GM12864 (cell line): ENCODE measurements around the gene TGM2.

Experiments
- DNase-seq: peaks from one replicate; pipeline ENCODE4 v3.0.0-alpha.2; 2011; ENCODE audit warnings: low read depth
- H3K4me3 ChIP-seq: 2 replicates; pipeline ENCODE4 v1.5.1; 2011; ENCODE audit warnings: mild to moderate bottlenecking, low read depth, low read length, control low read depth
- TF ChIP-seq, protein P1 (sequence below): IDR thresholded peaks from 2 replicates; pipeline ENCODE4 v1.5.1; 2011; ENCODE audit warnings: low read depth, mild to moderate bottlenecking, moderate library complexity, low read length, control low read depth, inconsistent platforms; ENCODE audit errors: missing control alignments

Gene TGM2

DNA sequence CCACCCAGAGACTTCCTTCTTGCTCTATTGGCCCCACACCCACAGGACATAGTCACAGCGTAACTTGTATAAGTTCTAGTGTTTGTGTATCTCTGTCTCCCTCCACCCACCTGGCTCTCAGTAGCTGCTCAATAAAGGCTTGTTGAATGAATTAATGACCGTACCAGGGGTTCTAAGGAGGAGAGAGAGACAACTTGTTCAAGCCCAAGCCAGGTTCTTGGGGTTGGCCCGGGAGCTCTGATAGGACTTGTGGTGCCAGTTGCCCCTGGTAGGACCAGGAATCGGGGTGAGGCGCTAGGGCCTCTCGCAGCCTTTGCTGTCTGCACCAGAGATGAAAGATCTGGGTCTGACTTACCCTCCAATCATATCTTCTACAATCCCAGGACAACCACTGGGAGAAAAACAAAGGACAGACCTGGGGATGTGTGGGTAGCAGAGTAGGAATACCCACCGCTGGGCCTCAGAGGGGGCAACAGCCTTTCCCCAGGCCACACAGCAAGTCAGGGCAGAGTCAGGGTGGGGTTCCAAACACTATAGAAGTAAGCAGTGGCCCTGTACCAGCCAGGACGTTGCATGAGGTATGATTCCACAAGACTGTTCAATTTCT lies 5.3 kb upstream of the TGM2 start:
- TF ChIP-seq, protein P1, sequence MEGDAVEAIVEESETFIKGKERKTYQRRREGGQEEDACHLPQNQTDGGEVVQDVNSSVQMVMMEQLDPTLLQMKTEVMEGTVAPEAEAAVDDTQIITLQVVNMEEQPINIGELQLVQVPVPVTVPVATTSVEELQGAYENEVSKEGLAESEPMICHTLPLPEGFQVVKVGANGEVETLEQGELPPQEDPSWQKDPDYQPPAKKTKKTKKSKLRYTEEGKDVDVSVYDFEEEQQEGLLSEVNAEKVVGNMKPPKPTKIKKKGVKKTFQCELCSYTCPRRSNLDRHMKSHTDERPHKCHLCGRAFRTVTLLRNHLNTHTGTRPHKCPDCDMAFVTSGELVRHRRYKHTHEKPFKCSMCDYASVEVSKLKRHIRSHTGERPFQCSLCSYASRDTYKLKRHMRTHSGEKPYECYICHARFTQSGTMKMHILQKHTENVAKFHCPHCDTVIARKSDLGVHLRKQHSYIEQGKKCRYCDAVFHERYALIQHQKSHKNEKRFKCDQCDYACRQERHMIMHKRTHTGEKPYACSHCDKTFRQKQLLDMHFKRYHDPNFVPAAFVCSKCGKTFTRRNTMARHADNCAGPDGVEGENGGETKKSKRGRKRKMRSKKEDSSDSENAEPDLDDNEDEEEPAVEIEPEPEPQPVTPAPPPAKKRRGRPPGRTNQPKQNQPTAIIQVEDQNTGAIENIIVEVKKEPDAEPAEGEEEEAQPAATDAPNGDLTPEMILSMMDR: no peak
- no peak for DNase-seq
- H3K4me3 ChIP-seq: no peak overlapping the region

DNA sequence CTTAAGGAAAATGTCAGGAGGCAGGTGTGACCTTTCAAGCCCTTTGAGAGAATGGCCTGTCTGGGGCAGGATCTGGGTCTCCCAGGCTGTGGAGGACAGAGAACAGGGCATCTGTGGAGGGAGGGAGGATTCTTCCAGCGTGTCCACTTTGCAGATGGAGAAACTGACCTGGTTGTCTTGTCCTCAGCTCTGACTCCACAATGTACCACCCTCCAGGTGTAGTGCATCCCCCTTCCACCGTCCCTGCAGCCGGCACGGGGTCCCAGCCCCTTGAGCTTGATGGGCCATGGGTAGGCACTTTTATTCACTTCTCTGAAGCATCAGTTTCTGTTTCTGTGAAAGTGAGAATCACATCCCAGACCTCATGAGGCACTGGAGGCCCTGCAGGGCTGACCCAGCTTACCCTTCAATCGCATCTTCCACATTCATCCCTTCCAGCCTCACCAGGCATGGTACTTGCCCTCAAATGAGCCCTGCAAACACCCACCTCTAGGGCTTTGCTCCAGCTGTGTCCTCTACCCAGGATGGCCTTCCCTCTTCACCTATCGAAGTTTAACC lies 4.6 kb upstream of the TGM2 start:
- H3K4me3 ChIP-seq: no peak overlapping the region
- TF ChIP-seq, protein P1: no peak
- no peak for DNase-seq

DNA sequence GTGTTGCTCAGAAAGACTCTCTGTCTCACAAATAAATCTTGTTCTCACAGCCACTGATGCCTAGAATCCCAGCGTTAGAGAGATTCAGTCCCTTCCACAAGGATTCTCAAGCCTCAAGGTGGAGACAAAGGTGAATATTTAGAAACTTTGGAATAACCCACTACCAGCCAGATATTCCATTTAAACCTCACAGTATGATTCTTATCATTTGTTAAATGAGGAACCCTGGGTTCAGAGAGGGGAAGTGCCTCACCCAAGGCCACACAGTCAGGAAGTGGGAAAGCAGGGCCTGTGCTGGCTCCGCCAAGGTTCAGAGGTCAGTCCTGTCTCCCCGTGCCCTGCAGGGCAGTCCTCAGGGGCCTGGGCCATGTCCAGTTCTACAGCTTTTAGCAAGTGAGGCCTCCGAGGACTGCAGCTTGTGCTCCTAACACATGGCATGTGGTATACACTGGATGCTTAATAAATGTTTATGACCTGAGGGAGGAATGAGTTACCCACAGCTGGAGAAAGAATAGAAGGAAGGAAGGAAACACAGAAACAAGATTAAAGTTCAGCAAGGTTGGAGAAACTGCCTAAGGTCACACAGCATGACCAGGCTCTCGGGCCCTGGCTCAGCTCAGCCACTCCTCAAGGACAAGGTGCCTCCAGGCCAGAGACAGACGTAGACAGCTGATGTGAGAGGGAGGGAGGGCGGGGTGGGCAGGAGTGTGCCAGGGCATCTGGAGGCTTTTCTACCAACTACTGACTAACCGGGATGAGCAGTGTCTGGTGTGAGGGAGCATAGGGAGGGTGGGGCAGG lies 3.9 kb upstream of the TGM2 start:
- no peak overlapping the region for H3K4me3 ChIP-seq
- TF ChIP-seq, protein P1: no peak
- DNase-seq: no peak

DNA sequence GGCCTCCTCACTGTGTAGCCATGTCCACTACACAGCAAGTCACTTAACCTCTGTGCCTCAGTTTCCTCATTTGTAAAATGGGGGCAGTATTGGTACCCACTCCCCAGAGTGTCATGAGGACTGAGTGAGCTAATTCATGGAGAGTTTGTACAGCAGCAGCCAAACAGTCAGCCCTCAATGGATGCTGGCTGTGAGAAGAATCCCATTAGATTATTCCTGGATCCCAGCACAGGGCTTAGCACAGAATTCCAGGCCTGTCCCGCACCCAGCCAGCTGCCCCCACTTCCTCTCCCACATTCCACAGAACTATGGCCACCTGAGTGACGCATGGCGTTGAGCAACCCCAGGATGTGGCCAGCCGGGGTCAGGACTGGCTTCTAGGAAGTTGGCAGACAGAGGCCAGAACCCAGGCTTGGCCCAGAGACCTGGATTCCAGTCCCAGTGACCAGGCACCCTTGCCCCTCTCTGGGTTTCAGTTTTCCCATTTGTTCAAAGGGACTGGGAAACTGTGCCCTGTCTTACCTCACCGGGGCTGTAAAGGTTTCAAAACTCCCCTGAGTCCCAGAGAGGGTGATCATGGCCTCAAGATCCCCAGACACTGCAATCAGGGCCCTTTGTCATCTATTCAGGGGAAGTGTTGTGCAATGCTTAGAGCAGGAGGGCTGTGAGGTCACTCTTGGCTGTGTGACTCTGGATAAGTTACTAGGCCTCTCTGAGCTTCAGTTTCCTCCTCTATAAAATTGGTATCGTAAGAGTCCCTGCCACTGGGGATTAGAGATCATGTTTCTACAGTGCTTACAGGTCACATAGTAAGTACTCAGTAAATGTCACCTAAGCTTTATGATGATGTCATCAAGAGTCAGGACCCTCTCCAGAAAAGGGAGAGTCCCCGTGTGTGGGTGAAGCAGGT lies 3.0 kb upstream of the TGM2 start:
- H3K4me3 ChIP-seq: no peak overlapping the region
- TF ChIP-seq, protein P1: no peak

DNA sequence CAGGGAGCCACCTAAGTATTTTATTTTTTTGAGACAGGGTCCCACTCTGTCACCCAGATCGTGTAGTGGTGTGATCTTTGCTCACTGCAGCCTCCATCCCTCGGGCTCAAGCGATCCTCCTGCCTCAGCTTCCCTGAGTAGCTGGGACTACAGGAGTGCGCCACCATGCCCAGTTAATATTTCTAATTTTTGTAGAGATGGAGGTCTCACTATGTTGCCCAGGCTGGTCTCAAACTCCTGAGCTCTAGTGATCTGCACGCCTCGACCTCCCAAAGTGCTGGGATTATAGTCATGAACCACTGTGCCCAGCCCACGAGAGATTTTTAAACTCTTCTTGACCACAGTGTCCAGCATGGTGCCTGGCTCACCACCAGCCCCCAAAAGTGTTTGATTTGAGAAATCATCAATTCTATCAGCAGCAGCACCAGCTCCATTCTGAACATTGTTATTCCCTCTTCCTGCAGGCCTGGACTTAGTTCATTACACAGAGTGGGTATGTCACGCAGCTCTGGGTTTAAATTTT lies 2.3 kb upstream of the TGM2 start:
- DNase-seq: no peak
- TF ChIP-seq, protein P1: no peak
- no peak overlapping the region for H3K4me3 ChIP-seq

More for the DNA sequence above, 3.0 kb upstream of the TGM2 start:
- no peak for DNase-seq

DNA sequence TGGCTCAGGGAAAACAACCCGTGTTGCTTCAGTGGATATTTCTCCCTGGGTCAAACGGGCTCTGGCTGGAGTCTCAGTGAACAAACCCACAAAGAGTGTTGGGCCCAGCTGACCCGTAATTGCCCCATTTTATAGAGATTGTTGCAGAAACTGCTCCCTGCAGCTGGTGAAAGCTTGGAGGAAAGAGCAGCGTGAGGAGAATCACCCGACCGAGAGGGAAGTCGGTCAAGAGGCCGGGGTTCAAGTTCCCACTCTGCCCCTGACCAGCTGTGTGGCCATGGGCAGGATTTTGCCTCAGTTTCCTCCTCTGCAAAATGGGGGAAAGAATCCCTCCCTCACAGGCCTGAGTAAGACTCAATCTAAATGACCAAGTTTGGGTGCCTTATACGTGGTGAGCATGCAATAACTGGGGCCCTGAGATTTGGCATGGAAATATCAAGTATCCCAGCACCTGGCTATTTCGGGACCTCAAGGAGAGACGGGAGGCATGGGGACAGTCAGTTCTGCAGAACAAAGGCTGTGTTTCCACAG lies 1.7 kb upstream of the TGM2 start:
- no peak overlapping the region for H3K4me3 ChIP-seq
- DNase-seq: no peak
- TF ChIP-seq, protein P1: no peak
